GM18868 (cell line): ENCODE data around the gene RNF141.

Experiments used
- ATAC-seq: cut with Tn5 transposase; IDR thresholded peaks from one replicate; pipeline ENCODE4 v1.9.1; 2021; ENCODE audit warnings: mild to moderate bottlenecking, moderate library complexity; ENCODE audit not compliant: unreplicated experiment

RNF141 gene

GRCh38 chr11:10499874-10500601 lies 40.9 kb downstream of the RNF141 start:
- no peak for ATAC-seq

GRCh38 chr11:10499452-10499851 lies 41.5 kb downstream of the RNF141 start:
- ATAC-seq = no peak

GRCh38 chr11:10498426-10499250 lies 42.3 kb downstream of the RNF141 start:
- no peak for ATAC-seq

GRCh38 chr11:10498022-10498400 lies 43.0 kb downstream of the RNF141 start:
- no peak for ATAC-seq

GRCh38 chr11:10497371-10498021 lies 43.5 kb downstream of the RNF141 start:
- ATAC-seq = no peak

- no peak for ATAC-seq
Measured at GRCh38 chr11:10496296-10496936, 44.6 kb downstream of the RNF141 start.

DNA sequence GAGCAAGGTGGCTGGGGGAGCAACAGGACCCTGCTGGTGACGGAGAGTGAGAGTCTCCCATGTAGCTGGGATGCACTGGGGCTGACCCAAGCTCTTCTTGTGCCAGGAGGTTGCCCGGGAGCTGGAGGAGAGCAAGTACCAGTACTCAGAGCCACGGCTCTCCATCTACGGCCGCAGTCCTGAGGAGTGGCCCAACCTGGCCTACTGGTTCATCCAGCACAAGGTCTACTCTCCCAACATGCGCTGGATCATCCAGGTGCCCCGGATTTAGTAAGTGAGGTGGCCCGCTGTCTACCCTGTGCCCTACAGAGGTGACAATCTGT lies 45.6 kb downstream of the RNF141 start:
- ATAC-seq = no peak

- no peak for ATAC-seq
Measured at GRCh38 chr11:10494636-10495463, 46.1 kb downstream of the RNF141 start.

DNA sequence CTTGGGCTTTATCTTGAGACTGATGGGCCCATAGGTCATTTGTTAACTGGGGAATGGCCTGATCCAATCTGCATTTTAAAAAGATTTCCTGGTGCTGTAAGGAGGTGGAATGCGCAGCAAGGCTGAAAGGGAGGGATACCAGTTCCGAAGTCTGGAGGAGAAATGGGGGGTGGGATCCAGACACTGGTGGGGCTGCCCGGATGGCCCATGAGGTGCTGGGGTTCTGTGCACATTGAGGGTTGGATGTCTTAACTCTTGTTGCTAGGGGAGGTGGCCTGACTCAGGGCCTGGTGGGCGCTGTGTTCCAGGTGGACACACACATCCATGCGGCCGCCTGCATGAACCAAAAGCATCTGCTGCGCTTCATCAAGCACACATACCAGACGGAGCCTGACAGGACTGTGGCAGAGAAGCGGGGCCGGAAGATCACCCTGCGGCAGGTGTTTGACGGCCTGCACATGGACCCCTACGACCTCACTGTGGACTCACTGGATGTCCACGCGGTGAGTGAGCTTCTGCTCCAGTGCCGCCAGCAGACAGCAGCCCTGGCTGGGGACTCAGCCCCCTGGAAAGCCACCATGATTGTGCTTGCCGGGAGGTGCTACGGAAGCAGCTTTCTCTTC lies 47.8 kb downstream of the RNF141 start:
- ATAC-seq = no peak

- ATAC-seq = no peak
Measured at GRCh38 chr11:10492084-10492483, 48.9 kb downstream of the RNF141 start.

- no peak for ATAC-seq
Measured at GRCh38 chr11:10490398-10491241, 50.4 kb downstream of the RNF141 start.

DNA sequence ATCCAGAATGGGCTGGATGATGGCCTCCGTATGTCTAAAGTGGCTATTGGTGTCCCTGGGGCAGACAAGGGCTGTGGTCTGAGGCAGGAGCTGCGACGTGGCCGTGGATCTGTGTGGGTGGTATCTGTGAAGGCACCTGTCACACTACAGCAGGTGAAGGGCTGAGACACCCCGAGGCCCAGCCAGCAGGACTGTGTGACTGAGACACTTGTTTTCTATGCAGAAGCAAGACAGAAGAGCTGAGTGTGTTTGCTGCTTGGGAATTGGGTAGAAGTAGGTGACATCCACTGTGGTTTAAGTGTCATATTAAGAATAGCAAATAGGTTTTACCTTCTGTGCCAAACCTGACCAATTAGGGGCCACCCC lies 51.0 kb downstream of the RNF141 start:
- ATAC-seq = no peak

- peak; percentile 87 for ATAC-seq
Measured at GRCh38 chr11:10488934-10489691, 51.9 kb downstream of the RNF141 start.

DNA sequence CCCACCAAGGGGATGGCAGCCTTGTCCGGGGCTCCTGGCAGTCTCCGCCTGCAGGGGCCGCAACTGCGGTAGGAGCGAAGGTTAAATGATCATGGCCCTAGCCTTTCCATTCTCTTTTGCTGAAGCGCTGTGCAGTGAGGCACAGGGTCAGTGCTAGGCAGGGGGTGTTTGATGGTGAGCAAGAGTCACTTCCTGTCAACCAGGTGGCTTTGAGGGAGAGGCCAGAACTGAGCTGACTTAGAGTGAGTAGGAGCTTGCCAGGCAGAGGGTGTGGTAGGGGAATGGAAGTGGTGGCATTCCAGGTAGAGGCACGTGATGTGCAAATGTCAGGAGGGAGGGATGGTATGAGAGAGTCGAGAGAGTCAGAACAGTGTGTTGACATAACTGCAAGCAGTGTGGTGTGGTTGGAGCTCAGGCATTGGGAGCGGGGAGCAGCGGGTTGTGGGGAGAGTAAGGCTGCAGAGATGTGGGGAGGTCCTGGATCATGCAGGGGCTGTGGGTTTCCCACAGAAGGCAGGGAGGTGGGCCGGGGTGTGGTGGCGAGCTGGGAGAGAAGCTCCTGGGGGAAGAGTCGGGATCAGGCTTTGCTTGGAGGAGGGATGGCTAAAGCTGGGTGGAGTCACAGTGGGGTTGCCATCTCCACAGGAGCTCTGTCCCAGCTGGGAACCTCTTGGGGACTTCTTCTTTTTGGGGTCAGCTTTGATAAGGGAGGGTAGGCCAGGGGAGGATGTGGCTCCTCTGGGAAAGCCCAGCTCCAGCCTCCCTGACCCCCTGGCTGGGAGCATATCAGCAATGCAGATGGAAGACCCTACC lies 52.7 kb downstream of the RNF141 start:
- ATAC-seq = peak; percentile 31

DNA sequence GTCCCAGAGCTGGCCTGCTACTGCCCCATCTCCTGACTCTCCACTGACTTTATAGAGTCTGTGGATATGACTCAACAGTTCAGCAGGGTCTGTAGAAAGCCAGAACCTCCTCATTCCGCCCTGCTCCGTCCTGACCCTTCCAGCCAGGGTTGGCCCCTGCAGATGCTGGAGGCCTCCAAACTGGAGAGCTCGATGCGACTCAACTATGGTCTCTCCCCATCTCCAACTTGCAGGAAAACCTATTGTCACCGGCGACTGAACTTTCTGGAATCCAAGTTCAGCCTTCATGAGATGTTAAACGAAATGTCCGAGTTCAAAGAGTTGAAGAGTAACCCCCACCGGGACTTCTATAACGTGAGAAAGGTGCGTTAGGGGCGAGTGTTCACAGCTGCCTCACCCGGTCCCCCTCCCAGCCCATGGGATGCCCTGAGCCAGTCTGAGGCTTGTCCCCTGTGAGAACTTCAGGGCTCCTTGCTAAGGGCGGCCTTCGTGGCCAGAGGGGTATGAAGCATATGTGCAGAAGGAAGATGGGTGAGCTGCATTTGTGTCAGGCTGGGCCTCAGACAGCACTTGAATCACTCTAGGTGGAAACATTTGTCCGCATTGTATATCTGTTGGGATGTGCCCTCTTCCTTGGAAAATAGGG lies 53.9 kb downstream of the RNF141 start:
- no peak for ATAC-seq

- ATAC-seq = no peak
Measured at GRCh38 chr11:10486161-10486840, 54.7 kb downstream of the RNF141 start.

DNA sequence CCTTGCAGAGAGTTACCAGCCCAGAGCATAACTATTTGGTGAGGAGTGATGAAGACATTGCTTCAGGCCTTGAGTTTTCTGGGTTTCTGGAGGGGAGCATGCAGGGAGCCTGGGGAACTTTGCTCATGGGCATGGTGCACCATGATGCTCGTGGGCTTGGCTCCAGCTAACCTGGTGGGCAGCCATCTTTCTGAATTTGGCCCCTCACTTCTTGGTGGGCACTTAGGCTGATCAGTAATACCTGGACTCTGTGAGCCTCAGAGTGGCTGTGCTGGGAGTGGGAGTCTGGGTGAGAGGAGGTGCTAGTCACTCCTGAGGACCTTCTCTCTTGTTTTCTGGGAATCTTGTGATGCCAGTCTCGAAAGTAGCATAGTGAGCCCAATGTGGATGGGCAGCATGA lies 55.3 kb downstream of the RNF141 start:
- ATAC-seq = no peak
